Stomach smooth muscle (tissue), 2 donors: ENCODE results near the gene KIF15.

Experiments
- H3K27ac ChIP-seq: one replicate; pipeline ENCODE4 v1.7.0; 2013; ENCODE audit warnings: mild to moderate bottlenecking, low read length, inconsistent platforms
- H3K27me3 ChIP-seq, 2 donors: one replicate each; pipeline ENCODE4 v1.7.0; 2013; ENCODE audit warnings: low read length in 2 of 2; ENCODE audit not compliant: insufficient read depth in 2 of 2, control insufficient read depth in 1 of 2
- H3K36me3 ChIP-seq, 2 donors: one replicate each; pipeline ENCODE4 v1.7.0; 2013; ENCODE audit warnings: low read length in 2 of 2; ENCODE audit not compliant: control insufficient read depth in 2 of 2, insufficient read depth in 2 of 2
- H3K4me1 ChIP-seq: one replicate; pipeline ENCODE4 v1.7.0; 2013; ENCODE audit warnings: low read length; ENCODE audit not compliant: control insufficient read depth, insufficient read depth
- H3K4me3 ChIP-seq, 2 donors: one replicate each; pipeline ENCODE4 v1.7.0; 2013; ENCODE audit warnings: low read length in 2 of 2
- H3K9ac ChIP-seq, 2 donors: one replicate each; pipeline ENCODE4 v1.7.0; 2013; ENCODE audit warnings: low read length in 2 of 2, mild to moderate bottlenecking in 1 of 2
- H3K9me3 ChIP-seq, 2 donors: one replicate each; pipeline ENCODE4 v1.7.0; 2013; ENCODE audit warnings: low read length in 2 of 2; ENCODE audit not compliant: control insufficient read depth in 2 of 2
- donor health status: healthy.
- donor health status: Pancreatic carcinoma.

The KIF15 gene

DNA sequence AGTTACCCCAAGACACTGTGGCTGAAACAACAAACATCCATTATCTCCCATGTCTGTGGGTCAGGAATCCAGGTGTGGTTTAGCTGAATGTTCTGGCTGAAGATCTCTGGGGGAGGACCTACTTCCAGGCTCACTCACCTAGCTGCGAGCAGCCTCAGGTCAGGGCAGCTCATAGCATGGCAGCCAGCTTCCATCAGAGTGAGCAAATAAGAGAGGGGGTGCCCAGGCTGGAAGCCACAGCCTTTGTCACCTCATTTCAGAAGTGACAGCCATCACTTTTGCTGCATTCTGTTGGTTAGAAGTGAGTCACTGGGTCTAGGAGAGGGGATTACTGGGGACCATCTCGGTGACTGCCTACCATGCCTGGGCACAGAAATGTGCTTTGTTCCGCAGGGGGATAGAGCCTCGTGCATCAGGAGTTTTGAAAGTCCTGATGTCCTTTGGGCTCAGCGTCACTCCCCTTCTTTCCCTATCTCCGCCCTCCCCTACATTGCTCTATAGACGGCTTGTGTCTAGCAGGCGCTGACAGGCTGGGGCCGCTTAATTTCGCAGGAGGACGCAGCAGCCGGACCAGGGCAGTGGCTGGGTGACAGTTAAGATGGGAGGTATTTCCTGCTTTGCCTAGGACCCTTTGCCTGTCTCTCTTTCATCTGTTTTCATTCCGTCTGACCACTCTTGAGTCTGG lies 138.2 kb downstream of the KIF15 start:
- H3K9ac ChIP-seq = no peak overlapping the region
- no peaks in the 10 kb centered on the region for H3K4me1 ChIP-seq
- H3K4me3 ChIP-seq = no peak overlapping the region
- H3K27me3 ChIP-seq = peaks cover 0 to 9% of the 10 kb centered on the region in 2 donors
- H3K9me3 ChIP-seq = no peaks in the 10 kb centered on the region
- no peak overlapping the region for H3K27ac ChIP-seq
- H3K36me3 ChIP-seq = no peaks in the 10 kb centered on the region

DNA sequence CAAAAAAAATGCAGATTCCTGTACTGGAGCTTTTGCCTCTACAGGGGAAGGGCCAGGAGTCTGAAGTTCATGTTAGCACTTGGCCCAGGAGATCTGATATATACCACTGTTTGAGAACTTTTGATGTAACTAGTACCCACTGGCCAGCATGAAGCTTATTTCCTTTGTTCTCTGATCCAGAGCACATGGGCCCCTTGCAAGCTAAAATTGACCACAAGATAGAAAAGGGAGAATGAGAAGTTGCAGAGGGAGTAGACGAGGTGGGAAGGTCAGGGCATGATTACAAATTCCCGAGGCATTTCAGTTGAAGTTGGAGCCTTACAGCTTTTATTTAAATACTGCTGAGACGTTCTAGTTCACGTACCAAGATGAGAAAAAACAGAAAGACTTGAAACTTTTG lies 141.0 kb downstream of the KIF15 start:
- peaks cover 0 to 10% of the 10 kb centered on the region in 2 donors for H3K27me3 ChIP-seq
- no peaks in the 10 kb centered on the region for H3K4me1 ChIP-seq
- H3K36me3 ChIP-seq = no peaks in the 10 kb centered on the region
- no peaks in the 10 kb centered on the region for H3K9me3 ChIP-seq
- no peak overlapping the region for H3K4me3 ChIP-seq
- no peak overlapping the region for H3K9ac ChIP-seq
- H3K27ac ChIP-seq = no peak overlapping the region
